Ovary (tissue), 3 donors: ENCODE results near the gene AUTS2.

Experiments used
- CTCF ChIP-seq, 3 donors: fragments of 450-650 bp in 2 of 3; fragments of 200-600 bp in 1 of 3; IDR thresholded peaks; one replicate each; pipeline versions ENCODE4 v1.5.1 to v1.8.0; 2016 to 2022; ENCODE audit warnings: antibody characterized with exemption in 3 of 3, mild to moderate bottlenecking in 1 of 3
- EP300 ChIP-seq: sonication (generic); formaldehyde crosslinking; IDR thresholded peaks from one replicate; pipeline ENCODE4 v1.6.1; 2017; ENCODE audit warnings: antibody characterized with exemption
- POLR2A ChIP-seq: fragments of 450-650 bp; IDR thresholded peaks from one replicate; pipeline ENCODE4 v1.6.1; 2017; ENCODE audit warnings: antibody characterized with exemption, mild to moderate bottlenecking, moderate library complexity
- donor health status: DM: no; HTN: no; CAD: no.

- TF ChIP-seq CTCF (IDR thresholded peaks at IDR 0.05) (no peak), POLR2A (no peak), EP300 (no peak)
These were observed 449.7 kb downstream of the AUTS2 start for GRCh38 chr7:70047891-70048448.
